Epithelial cell of esophagus (primary cell): ENCODE measurements around the gene VAT1.

Experiments used
- DNase-seq: peaks from one replicate; pipeline ENCODE4 v3.0.0; 2010; ENCODE audit warnings: low read depth
- H3K4me3 ChIP-seq: 2 replicates; pipeline ENCODE4 v1.5.1; 2011; ENCODE audit warnings: mild to moderate bottlenecking, low read length, control low read depth
- TF ChIP-seq, protein P1 (sequence below): IDR thresholded peaks from 2 replicates; pipeline ENCODE4 v1.5.1; 2011; ENCODE audit warnings: low read depth, mild to moderate bottlenecking, low read length, control low read depth, inconsistent platforms; ENCODE audit not compliant: insufficient read depth; ENCODE audit errors: missing control alignments

Gene VAT1

DNA sequence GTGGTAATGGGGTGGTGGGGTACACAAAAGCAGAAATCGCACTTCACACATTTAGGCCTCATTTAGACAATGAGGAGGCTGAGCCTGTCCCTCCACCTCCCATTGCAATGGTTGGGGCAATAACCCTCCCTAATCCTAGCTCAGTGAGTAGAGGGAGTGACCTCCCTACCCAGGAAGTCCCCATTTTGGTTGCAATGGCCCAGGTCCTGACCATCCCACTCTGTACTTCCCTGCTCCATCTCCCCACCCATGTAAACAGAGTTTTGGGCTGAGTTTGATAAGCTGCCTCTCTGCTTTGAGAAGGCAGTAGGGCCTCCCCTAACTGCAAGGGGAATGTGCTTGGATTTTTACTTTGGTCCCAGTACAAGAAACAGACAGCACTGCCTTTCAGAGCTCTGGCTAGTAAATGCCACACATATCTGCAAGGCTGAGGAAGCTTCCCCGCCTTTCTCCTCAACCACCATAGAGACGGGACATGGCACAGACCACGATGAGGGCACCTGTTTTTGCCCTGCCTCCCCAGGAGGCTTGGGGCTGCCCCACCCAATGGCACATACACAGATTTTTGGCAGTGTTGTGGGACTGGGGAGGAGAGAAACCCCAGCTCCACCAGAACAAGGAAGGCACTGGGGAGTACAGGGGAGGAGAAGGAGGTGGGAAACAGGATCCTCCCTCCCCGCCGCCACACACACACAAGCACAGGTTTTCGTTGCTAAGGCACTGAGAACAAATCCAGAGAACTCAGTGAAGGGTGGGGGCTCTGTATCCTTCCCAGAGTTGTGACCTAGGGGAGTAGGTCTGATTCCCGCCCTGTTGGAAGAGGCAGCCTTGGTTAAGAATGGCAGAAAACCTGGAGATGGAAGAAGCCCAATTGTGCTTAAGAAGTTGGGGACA is 7.3 kb downstream of the VAT1 start:
- H3K4me3 ChIP-seq: no peak overlapping the region
- DNase-seq: no peak
- TF ChIP-seq, protein P1, sequence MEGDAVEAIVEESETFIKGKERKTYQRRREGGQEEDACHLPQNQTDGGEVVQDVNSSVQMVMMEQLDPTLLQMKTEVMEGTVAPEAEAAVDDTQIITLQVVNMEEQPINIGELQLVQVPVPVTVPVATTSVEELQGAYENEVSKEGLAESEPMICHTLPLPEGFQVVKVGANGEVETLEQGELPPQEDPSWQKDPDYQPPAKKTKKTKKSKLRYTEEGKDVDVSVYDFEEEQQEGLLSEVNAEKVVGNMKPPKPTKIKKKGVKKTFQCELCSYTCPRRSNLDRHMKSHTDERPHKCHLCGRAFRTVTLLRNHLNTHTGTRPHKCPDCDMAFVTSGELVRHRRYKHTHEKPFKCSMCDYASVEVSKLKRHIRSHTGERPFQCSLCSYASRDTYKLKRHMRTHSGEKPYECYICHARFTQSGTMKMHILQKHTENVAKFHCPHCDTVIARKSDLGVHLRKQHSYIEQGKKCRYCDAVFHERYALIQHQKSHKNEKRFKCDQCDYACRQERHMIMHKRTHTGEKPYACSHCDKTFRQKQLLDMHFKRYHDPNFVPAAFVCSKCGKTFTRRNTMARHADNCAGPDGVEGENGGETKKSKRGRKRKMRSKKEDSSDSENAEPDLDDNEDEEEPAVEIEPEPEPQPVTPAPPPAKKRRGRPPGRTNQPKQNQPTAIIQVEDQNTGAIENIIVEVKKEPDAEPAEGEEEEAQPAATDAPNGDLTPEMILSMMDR: no peak

DNA sequence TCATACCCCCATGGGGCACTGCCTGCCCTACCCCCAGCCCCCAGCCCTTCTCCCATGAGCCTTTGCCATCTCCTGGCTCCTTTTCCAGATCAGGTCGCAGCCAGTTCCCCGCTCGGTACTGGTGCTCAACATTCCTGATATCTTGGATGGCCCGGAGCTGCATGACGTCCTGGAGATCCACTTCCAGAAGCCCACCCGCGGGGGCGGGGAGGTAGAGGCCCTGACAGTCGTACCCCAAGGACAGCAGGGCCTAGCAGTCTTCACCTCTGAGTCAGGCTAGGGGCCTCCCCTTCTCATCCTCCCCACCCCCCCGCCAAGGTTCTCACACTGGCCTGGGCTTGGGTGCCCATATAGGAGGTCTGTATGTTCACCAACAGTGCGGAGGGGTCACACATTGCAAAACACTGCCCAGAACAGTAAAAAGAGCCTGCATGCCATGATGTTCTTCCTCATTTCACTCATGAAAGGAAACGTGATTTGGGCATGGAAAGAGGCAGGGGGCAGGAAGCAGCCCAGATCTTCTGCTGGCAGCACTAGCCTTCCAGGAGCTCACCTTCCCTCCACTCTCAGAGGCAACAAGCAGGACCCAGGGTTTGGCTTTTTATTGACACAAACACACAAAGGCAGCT is 8.1 kb downstream of the VAT1 start:
- TF ChIP-seq, protein P1: no peak
- no peak for DNase-seq
- no peak overlapping the region for H3K4me3 ChIP-seq

DNA sequence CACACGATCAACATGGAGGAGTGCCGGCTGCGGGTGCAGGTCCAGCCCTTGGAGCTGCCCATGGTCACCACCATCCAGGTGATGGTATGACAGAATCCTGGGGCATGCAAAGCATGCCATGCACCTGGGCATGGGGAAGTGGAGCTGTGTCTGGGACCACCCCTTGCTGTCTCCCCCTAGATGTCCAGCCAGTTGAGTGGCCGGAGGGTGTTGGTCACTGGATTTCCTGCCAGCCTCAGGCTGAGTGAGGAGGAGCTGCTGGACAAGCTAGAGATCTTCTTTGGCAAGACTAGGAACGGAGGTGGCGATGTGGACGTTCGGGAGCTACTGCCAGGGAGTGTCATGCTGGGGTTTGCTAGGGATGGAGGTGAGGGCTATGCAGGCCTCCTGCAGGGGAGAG is 8.9 kb downstream of the VAT1 start:
- DNase-seq: no peak
- TF ChIP-seq, protein P1: no peak
- H3K4me3 ChIP-seq: no peak overlapping the region

DNA sequence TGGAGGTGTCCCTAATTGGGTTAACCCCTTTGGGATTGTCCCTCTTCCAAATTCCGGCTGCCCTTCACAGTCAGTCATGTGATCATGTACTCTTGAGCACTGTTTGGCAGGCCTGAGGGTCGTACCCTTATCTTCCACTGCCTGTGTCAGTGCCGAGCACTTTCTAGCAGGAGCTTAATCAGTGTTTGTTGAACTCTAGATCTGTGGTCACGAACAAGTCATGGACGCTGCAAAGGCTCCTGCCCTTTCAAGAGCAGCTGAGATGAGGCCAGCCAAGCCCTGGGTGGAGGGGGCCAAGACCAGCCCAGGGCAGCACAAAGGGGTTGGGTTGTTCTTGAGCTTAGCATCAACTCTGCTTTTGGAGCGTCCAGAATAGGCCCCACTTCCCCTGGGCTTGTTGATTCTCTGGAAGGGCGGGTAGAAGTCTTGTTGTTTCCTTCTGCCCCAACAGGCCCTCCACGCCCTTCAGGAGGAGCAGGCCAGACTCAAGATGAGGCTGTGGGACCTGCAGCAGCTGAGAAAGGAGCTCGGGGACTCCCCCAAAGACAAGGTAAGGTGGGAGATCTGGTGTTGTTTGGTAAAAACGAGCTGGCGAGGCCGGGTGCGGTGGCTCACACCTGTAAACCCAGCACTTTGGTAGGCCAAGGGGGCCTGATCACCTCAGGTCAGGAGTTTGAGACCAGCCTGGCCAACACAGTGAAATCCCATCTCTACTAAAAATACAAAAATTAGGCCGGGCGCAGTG is 10.3 kb downstream of the VAT1 start:
- TF ChIP-seq, protein P1: no peak
- no peak for DNase-seq
- no peak overlapping the region for H3K4me3 ChIP-seq

DNA sequence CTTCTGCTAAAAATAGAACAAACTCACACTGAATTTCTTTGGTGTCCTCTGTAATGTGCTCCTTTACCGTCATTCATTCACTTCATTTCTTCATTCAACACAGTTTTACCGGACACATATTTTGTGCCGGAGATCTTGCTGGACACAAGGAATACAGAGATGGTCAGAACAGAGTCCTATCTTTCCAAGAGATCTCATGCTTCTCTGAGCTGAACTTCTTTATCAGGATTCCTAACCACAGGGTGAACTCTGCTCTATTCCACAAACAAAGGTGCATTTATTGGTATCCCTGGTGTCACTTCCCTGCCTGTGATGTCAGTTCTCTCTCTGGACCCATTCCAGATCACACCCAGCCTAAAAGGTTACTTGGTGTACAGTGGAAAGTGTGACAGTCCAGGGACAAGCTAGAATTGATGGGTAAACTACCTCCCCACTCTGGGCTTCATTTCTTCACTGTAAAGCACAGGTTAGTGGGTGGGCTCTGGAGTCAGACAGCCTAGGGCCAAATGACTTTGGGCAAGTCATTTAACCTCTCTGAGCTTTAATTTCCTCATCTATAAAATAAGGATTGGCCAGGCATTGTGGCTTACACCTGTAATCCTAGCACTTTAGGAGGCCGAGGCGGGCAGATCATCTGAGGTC is 11.4 kb downstream of the VAT1 start:
- DNase-seq: no peak
- no peak overlapping the region for H3K4me3 ChIP-seq
- TF ChIP-seq, protein P1: no peak

DNA sequence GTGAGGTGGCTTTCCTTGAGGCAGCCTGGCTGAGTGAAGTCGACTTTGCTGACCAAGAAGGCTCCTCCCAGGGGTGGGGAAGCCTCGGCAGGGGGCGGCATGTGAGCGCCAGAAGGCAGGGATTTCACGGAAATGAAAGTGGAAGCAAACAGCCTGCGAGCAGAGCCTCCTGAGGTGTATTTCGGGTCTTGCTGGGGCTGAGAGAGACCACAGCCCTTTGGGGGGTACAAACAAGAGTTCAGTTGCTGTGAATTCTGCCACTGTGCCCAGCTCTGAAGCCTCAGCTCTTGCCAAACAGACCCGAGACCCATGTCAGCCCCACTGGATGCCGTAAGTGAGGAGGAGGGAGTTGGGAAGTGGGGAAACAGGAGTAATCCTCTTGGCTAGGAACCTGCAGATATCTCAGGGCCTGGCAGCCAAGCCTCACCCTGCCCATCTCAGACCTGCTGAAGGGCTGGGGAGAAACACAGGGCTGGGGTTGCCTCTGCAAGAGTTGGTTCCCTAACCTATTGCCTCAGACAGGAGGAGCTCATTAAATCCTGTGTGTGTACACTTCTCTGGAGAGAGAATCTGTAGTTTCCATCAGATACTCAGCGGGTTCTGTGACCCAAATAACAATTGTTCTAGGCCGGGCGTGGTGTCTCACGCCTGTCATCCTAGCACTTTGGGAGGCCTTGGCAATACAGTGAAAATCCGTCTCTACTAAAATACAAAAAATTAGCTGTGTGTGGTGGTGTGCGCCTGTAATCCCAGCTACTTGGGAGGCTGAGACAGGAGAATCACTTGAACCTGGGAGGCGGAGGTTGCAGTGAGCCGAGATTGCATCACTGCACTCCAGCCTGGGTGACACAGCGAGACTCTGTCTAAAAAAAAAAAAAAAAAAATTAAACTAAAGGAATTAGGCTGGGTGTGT is 15.3 kb downstream of the VAT1 start, which contains the start of gene IFI35:
Gene IFI35 (plus strand): TSS at position 146 of the 913 bp plus-strand sequence. CDS start 164 bp downstream, at position 310.
- peak; percentile 74 for DNase-seq
- peak within 1 kb of the TSS; percentile 53 for H3K4me3 ChIP-seq
- TF ChIP-seq, protein P1: peak; percentile 27
